GM20000 (cell line): ENCODE results near the gene CBX3.

Source experiments
- DNase-seq: peaks from one replicate; pipeline ENCODE4 v3.0.0; 2012; ENCODE audit warnings: low spot score
- TF ChIP-seq, protein P1 (sequence below): IDR thresholded peaks from 2 replicates; pipeline ENCODE4 v1.5.1; 2012; ENCODE audit warnings: mild to moderate bottlenecking, control low read depth; ENCODE audit errors: extremely low read depth, missing control alignments

CBX3 gene

DNA sequence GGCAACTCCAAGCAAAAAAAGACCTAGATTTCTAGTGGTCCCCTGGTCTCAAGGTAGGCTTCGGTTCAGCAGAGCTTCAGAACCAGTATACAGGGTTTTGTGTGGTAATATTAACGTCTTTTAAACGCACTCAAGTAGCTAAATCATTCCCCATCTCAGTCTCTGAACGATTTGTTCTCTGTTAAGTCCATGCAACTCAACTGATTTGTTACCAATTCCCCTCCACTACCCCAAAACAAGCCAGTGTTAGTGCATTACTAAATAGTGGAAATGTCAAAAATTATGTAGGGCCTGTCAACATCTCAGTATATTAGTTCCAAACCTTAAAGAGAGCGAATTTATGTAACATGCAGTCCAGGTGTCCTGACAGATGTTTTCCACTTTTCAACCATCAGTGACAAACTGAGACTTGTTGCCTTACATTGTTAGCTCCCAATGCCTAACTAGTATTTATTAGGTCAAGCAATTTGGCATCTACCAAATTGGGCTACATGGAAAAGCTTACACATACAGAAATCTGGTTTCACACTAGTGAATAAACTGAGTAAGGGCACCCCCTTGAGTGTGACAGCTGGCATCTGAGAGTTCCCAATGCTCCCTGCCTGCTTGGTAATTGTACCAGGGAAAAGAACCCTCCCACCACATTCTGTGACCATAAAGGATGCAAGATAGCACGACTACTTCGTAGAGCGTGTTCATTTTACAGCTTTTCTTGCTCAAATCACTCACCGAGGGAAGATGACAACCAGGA is 13.2 kb upstream of the CBX3 start:
- DNase-seq: no peak
- TF ChIP-seq, protein P1, sequence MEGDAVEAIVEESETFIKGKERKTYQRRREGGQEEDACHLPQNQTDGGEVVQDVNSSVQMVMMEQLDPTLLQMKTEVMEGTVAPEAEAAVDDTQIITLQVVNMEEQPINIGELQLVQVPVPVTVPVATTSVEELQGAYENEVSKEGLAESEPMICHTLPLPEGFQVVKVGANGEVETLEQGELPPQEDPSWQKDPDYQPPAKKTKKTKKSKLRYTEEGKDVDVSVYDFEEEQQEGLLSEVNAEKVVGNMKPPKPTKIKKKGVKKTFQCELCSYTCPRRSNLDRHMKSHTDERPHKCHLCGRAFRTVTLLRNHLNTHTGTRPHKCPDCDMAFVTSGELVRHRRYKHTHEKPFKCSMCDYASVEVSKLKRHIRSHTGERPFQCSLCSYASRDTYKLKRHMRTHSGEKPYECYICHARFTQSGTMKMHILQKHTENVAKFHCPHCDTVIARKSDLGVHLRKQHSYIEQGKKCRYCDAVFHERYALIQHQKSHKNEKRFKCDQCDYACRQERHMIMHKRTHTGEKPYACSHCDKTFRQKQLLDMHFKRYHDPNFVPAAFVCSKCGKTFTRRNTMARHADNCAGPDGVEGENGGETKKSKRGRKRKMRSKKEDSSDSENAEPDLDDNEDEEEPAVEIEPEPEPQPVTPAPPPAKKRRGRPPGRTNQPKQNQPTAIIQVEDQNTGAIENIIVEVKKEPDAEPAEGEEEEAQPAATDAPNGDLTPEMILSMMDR: no peak

DNA sequence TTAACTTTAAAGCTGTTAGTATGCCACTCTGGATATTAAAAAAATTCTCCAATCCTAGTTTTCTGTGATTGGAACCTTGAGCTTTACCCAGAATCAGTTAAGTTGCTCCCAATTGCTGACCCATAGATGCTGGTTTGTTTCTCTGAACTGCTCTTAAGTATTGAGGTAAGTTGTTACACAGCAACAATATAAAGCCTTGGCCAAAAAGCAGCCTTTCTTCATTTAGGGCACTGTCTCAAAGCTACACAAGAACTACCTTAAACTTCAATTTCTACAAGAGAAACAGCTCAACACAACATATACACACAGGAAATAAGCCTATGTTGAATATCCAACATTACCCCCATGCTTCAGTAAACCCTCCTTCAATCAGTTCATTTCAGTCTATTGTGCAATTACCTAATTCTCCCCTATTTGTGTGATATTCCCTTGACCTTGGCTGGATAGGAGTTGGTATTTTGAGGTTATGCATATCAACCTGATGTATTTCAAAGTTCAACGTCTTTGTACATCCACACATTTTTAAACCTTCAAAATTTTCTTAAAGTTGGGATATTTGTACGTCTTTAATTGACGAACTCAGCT is 12.5 kb upstream of the CBX3 start:
- no peak for DNase-seq
- TF ChIP-seq, protein P1: no peak

DNA sequence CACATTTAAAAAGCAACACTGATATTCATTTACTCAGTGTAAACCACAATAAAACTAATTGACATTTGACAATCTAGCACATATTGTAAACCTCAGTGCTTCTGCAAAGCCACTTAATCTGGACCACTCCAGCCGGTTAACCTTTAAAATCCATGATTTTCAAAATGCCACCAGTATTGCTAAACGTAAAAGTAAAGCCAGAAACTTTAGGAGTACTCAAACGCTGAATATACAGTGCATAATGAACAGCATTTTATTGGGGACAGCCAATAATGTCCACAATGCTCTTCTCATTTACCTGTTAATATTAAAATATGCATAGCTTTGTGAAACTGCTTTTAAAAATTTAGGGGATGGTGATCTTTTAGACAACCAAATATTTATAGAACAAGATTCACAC is 11.8 kb upstream of the CBX3 start:
- TF ChIP-seq, protein P1: no peak
- DNase-seq: no peak

DNA sequence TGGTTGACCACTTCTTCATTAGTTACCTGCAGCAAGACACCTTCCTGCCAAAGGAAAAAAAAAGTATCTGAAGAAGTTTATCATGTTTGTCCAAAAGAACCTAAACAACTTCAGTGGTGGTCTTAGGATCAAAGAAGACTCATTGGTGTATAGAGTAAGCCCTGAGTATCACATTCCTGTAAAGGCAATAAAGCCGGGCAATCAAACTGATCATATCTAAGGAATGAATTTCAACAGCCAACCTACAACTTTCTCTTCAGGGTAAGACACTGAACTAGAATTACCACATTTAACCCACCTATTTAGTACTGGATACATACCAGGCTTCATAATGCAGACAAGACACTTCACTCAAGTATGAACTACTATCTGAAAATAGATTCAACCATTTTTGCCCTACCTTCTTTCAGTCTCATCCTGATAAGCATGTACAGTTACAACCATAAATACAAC is 11.1 kb upstream of the CBX3 start:
- DNase-seq: no peak
- TF ChIP-seq, protein P1: no peak

DNA sequence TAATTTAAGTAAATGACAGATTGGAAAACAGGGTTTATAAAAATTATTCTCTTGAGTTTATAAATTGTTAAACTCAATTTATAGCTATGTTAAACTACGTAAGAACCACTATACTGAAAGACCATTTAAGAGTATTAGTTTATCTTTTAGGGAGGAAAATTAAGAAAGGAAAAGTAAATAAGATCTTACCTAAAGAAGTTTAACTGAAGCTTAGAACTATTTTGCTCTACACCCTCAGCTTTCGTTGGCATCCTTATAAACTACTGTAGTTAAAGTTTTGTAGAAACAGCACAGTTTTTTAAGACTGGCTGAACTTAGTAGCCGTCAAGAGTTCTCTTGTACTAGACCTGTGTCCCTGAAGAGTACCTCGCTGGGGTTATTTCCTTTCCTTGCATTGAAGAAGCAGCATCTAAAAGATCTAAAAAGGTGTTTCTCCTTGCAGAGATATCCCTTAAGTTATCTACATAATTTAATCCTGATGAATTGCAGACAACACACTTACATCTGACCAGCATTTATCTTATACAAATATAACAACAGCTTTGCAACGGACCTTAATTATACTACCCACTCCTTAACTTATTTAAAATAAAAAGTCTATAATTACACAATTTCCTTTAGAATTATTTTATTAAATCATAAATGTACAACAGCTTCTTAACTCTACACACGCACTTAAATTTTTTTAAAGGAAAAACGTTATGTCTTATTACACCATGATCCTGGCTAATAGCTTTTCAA is 10.1 kb upstream of the CBX3 start:
- TF ChIP-seq, protein P1: no peak
- DNase-seq: no peak

DNA sequence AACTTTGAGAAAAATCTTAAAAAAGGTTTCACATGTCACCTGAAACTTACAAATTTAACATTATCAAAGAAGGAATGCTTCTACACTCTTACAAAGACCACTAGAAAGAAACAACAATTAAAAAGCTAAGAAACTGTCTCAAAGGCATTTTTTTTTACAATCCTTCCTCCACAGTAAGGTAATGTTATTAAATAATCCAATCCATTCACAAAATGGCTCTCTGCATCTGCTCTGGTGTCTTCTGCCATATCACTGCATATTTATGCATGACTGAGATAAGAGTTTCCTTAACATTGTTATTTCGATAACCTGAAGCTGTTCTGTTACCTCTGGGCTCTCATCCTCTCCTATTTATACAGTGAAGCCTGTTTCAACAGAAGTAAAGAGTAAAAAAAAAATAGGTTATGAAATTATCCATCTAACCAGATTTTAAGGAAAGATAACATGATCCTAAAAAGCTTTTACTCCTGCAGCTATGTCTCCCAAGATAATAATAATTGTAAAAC is 9.5 kb upstream of the CBX3 start:
- TF ChIP-seq, protein P1: no peak

More for the DNA sequence above, 9.5 kb upstream of the CBX3 start:
- no peak for DNase-seq
